K562 (cell line): ENCODE measurements around the gene AIFM3. TPM values are rescaled to one million over a fixed set of nuclear protein-coding genes. Genes with fewer than 3 reads are reported as not detected.

Experiments
- CCNT2 ChIP-seq: IDR thresholded peaks from 2 replicates; pipeline ENCODE4 v1.6.1; 2011; ENCODE audit warnings: borderline replicate concordance, low read depth, mild to moderate bottlenecking, moderate library complexity, mixed read lengths, low read length; ENCODE audit not compliant: insufficient read length; ENCODE audit errors: extremely low read depth
- CLOCK ChIP-seq: fragments of 250-450 bp; sonication (Bioruptor Pico); IDR thresholded peaks from 2 replicates; pipeline ENCODE4 v1.4.0; 2020; ENCODE audit warnings: mild to moderate bottlenecking, moderate library complexity, borderline replicate concordance
- DDX20 ChIP-seq: fragments of 450-650 bp; IDR thresholded peaks from 2 replicates; pipeline ENCODE4 v1.6.1; 2016; ENCODE audit warnings: missing genetic modification characterization, low read depth, mild to moderate bottlenecking, missing compliant biosample characterization, moderate library complexity
- DNMT1 ChIP-seq: fragments of 450-650 bp; IDR thresholded peaks from 2 replicates; pipeline ENCODE4 v1.6.1; 2016; ENCODE audit warnings: antibody characterized with exemption, mild to moderate bottlenecking
- FOSL1 ChIP-seq: fragments of 200-800 bp; sonication (Bioruptor generic); conservative IDR thresholded peaks from 2 replicates; pipeline ENCODE4 v1.6.1; 2016; ENCODE audit warnings: missing genetic modification characterization, missing compliant biosample characterization
- FOXJ2 ChIP-seq: fragments of 200-800 bp; sonication (Bioruptor generic); IDR thresholded peaks from 2 replicates; pipeline ENCODE4 v1.6.1; 2016; ENCODE audit warnings: missing genetic modification characterization, missing compliant biosample characterization
- MXD1 ChIP-seq: fragments of 250-450 bp; sonication (Bioruptor Pico); IDR thresholded peaks from 2 replicates; pipeline ENCODE4 v1.8.0; 2021; ENCODE audit warnings: borderline replicate concordance, mild to moderate bottlenecking, moderate library complexity; ENCODE audit not compliant: poor library complexity, severe bottlenecking
- POU5F1 ChIP-seq: fragments of 150-350 bp; IDR thresholded peaks from 2 replicates; pipeline ENCODE4 v1.6.1; 2014; ENCODE audit warnings: borderline replicate concordance, low read length, low read depth, mild to moderate bottlenecking; ENCODE audit not compliant: partially characterized antibody
- PTTG1 ChIP-seq: fragments of 450-650 bp; IDR thresholded peaks from 2 replicates; pipeline ENCODE4 v1.6.1; 2016; ENCODE audit warnings: low read depth, mild to moderate bottlenecking, missing genetic modification characterization, missing compliant biosample characterization
- RFX7 ChIP-seq: fragments of 250-450 bp; sonication (Bioruptor Pico); IDR thresholded peaks from 2 replicates; pipeline ENCODE4 v1.5.1; 2021; ENCODE audit warnings: mild to moderate bottlenecking
- SMAD3 ChIP-seq: fragments of 450-650 bp; formaldehyde crosslinking; conservative IDR thresholded peaks from 2 replicates; pipeline ENCODE4 v1.4.0; 2020; ENCODE audit warnings: mild to moderate bottlenecking
- ZBTB11 ChIP-seq, 3 experiments: fragments of 200-800 bp in 1 of 3; fragments of 250-450 bp in 1 of 3; fragments of 450-650 bp in 1 of 3; sonication (Bioruptor Pico) in 1 of 3; sonication (Bioruptor generic) in 1 of 3; formaldehyde crosslinking in 1 of 3; IDR thresholded peaks; 2 replicates each; pipeline versions ENCODE4 v1.6.1 to v1.8.0; 2016 to 2022; ENCODE audit warnings: mild to moderate bottlenecking in 2 of 3, missing genetic modification characterization in 2 of 3, missing compliant biosample characterization in 1 of 3, moderate library complexity in 1 of 3
- ZNF165 ChIP-seq: fragments of 250-450 bp; sonication (Bioruptor Pico); IDR thresholded peaks from 2 replicates; pipeline ENCODE4 v1.4.0; 2020; ENCODE audit warnings: borderline replicate concordance
- ZNF239 ChIP-seq: fragments of 250-450 bp; sonication (Bioruptor Pico); IDR thresholded peaks from 2 replicates; pipeline ENCODE4 v1.4.0; 2020; ENCODE audit warnings: mild to moderate bottlenecking
- ZNF311 ChIP-seq: fragments of 250-450 bp; sonication (Bioruptor Pico); IDR thresholded peaks from 2 replicates; pipeline ENCODE4 v1.4.0; 2020; ENCODE audit warnings: mild to moderate bottlenecking, moderate library complexity
- ZNF436 ChIP-seq: fragments of 250-450, 450-650 bp; sonication (Bioruptor Pico); formaldehyde crosslinking; IDR thresholded peaks from 2 replicates; pipeline ENCODE4 v1.7.0; 2020; ENCODE audit warnings: mild to moderate bottlenecking
- ZNF512 ChIP-seq: IDR thresholded peaks from 2 replicates; pipeline ENCODE4 v1.6.1; 2016; ENCODE audit warnings: missing genetic modification characterization, missing compliant biosample characterization
- ZNF586 ChIP-seq: fragments of 450-650 bp; formaldehyde crosslinking; conservative IDR thresholded peaks from 2 replicates; pipeline ENCODE4 v1.4.0; 2020; ENCODE audit warnings: mild to moderate bottlenecking, moderate library complexity
- ZNF707 ChIP-seq: fragments of 250-450 bp; sonication (Bioruptor Pico); conservative IDR thresholded peaks from 2 replicates; pipeline ENCODE4 v1.8.0; 2022; ENCODE audit warnings: inconsistent platforms, mild to moderate bottlenecking, moderate library complexity
- polyA plus RNA-seq, 8 experiments: library from polyadenylated mRNA; depleted of rRNA in 4 of 8; stranded (reverse) in 5 of 8; unstranded in 3 of 8; fragments of >200 nt; fragmentation: Nextera tagmentation in 2 of 8; fragmentation: Illumina TruSeq in 1 of 8; extraction: Ambion mirVana in 2 of 8; extraction: Trizol in 1 of 8; gene quantifications; 2 replicates each; pipeline versions ENCODE4 v1.2.1 to v1.2.3, GENCODE V29; 2011 to 2014; ENCODE audit warnings: inconsistent platforms in 1 of 8, missing spikeins in 1 of 8
- total RNA-seq, 7 experiments: library from RNA; depleted of rRNA in 6 of 7; stranded (reverse); fragments of >200 nt in 6 of 7; fragmentation: Illumina TruSeq in 2 of 7; extraction: Trizol in 2 of 7; gene quantifications; 2 replicates each; pipeline versions ENCODE4 v1.2.1 to v1.2.3, GENCODE V29; 2011 to 2021; ENCODE audit warnings: low replicate concordance in 1 of 7

The AIFM3 gene
- total and polyA plus RNA-seq, 9 of the 15 experiments (the other 6 are each of a cell fraction or from before 2014, with no cell fraction given): 0.03 to 0.20 (median 0.07) TPM; not detected in 1

- peak; percentile 5; the same call in 1 of the 2 replicates for TF ChIP-seq ZNF165 (CRISPR knock-in tag)
- no peak for TF ChIP-seq FOSL1 (tag)
- TF ChIP-seq ZNF436 (CRISPR knock-in tag): peak; percentile 56; the same call in 1 of the 2 replicates
- no peak for TF ChIP-seq CCNT2
- TF ChIP-seq RFX7 (CRISPR knock-in tag): 0 out of 2 replicates have a peak, but pooled peaks have one; percentile 84
- TF ChIP-seq MXD1: no peak
- peak; percentile 58 for TF ChIP-seq SMAD3 (CRISPR knock-in tag)
- no peak for TF ChIP-seq DDX20
- TF ChIP-seq DNMT1: no peak
- no peak for TF ChIP-seq ZNF311 (CRISPR knock-in tag)
- TF ChIP-seq FOXJ2 (tag): no peak
- TF ChIP-seq POU5F1: no peak
- TF ChIP-seq ZBTB11 (CRISPR knock-in tag; IDR thresholded peaks at IDR 0.05): no peak
- peak; percentile 45; the same call in 1 of the 2 replicates for TF ChIP-seq ZNF707 (CRISPR knock-in tag)
- no peak for TF ChIP-seq PTTG1 (tag)
- TF ChIP-seq ZNF239 (CRISPR knock-in tag): peak; percentile 24; the same call in 1 of the 2 replicates
- TF ChIP-seq CLOCK: 0 out of 2 replicates have a peak, but pooled peaks have one; percentile 70
- no peak for TF ChIP-seq ZNF512 (tag)
- peak; percentile 37; the same call in 1 of the 2 replicates for TF ChIP-seq ZNF586 (CRISPR knock-in tag)
Measured at GRCh38 chr22:21000987-21001600, 34.0 kb downstream of the AIFM3 start (continued).
